ENCODE data around the gene GDF2. TPM values are rescaled to one million over a fixed set of nuclear protein-coding genes. Genes with fewer than 3 reads are reported as not detected.

The GDF2 gene
- total RNA-seq, 2 donors from 2014 or later = not detected

GRCh38 chr10:47326306-47326926, 4.2 kb downstream of the GDF2 start:
- Histone ChIP-seq H3K9me3 (no peaks in the 10 kb centered on the region), H3K36me3 (no peaks in the 10 kb centered on the region), H3K4me1 (ENCODE audit: control insufficient read depth in 1 of 2, low read depth in 2 of 2) (no peaks in the 10 kb centered on the region), H3K4me3 (no peak overlapping the region), H3K27ac (no peak overlapping the region), H3K27me3 (replicated peaks; ENCODE audit: insufficient read depth) (no peaks in the 10 kb centered on the region)
- no peak for ATAC-seq (ENCODE audit: insufficient number of reproducible peaks, low FRiP score, low read depth)
- no peak for TF ChIP-seq CTCF (IDR thresholded peaks at IDR 0.05)
- DNase-seq (ENCODE audit: low spot score) = no peak

DNA sequence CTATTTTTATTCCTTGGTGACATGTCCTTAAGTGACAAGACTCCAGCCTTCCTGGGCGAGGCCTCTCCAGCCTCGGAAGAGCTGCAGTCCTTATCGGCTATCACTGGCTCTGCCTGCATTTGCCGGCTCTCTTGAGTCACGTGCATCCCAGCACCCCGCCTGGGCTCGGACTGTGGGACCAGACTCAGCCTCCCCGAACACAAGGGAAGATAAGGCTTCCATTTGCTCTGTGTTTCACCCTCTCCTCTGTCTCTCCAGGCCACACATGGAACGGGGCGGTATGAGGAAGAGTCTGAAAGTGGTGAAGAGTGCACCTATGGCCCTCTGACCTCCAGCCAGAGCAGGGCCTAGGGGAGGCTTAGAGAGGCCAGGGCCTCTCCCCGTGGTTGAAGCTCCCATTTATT, 4.7 kb downstream of the GDF2 start:
- Histone ChIP-seq H3K4me1 (ENCODE audit: control insufficient read depth in 1 of 2, low read depth in 2 of 2) (no peaks in the 10 kb centered on the region), H3K27ac (no peak overlapping the region), H3K27me3 (replicated peaks; ENCODE audit: insufficient read depth) (no peaks in the 10 kb centered on the region), H3K4me3 (no peak overlapping the region), H3K36me3 (no peaks in the 10 kb centered on the region), H3K9me3 (no peaks in the 10 kb centered on the region)
- DNase-seq (ENCODE audit: low spot score) (no peak), ATAC-seq (ENCODE audit: insufficient number of reproducible peaks, low FRiP score, low read depth) (no peak)
- no peak for TF ChIP-seq CTCF (IDR thresholded peaks at IDR 0.05)

- Histone ChIP-seq H3K4me1 (ENCODE audit: control insufficient read depth in 1 of 2, low read depth in 2 of 2) (no peaks in the 10 kb centered on the region), H3K27me3 (replicated peaks; ENCODE audit: insufficient read depth) (no peaks in the 10 kb centered on the region), H3K27ac (no peak overlapping the region), H3K9me3 (no peaks in the 10 kb centered on the region), H3K4me3 (no peak overlapping the region), H3K36me3 (no peaks in the 10 kb centered on the region)
- DNase-seq (ENCODE audit: low spot score) = no peak
- no peak for TF ChIP-seq CTCF (IDR thresholded peaks at IDR 0.05)
- ATAC-seq (ENCODE audit: insufficient number of reproducible peaks, low FRiP score, low read depth) = no peak
Observed at GRCh38 chr10:47329855-47330254, 7.6 kb downstream of the GDF2 start.

DNA sequence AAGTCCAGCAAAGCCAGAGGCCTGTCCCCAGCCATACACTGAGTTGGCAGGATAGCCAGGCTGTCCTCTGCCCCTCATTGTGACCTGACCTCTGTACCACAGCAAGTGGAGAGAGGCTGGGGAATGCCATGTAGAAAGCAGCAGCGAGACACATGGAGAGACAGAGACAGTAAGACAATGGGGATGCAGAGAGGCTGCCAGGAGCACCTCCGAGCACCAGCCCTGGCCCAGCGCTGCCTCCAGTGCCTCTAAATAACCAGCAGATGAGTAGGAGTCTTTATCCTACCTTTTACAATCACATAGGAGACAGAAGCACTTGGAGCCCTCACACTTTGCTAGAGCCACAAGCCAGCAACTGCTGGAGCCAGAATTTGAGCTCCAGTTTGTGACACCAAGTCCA, 8.1 kb downstream of the GDF2 start:
- TF ChIP-seq CTCF (IDR thresholded peaks at IDR 0.05) = no peak
- no peak for DNase-seq (ENCODE audit: low spot score)
- no peak for ATAC-seq (ENCODE audit: insufficient number of reproducible peaks, low FRiP score, low read depth)
- Histone ChIP-seq H3K9me3 (no peaks in the 10 kb centered on the region), H3K36me3 (no peaks in the 10 kb centered on the region), H3K27me3 (replicated peaks; ENCODE audit: insufficient read depth) (no peaks in the 10 kb centered on the region), H3K4me3 (no peak overlapping the region), H3K4me1 (ENCODE audit: control insufficient read depth in 1 of 2, low read depth in 2 of 2) (no peaks in the 10 kb centered on the region), H3K27ac (no peak overlapping the region)

GRCh38 chr10:47330804-47331203, 8.6 kb downstream of the GDF2 start:
- ATAC-seq (ENCODE audit: insufficient number of reproducible peaks, low FRiP score, low read depth) (no peak), DNase-seq (ENCODE audit: low spot score) (no peak)
- H3K9me3 ChIP-seq = no peaks in the 10 kb centered on the region
- no peaks in the 10 kb centered on the region for H3K4me1 ChIP-seq (ENCODE audit: control insufficient read depth in 1 of 2, low read depth in 2 of 2)
- H3K27ac ChIP-seq = no peak overlapping the region
- no peaks in the 10 kb centered on the region for H3K27me3 ChIP-seq (replicated peaks; ENCODE audit: insufficient read depth)
- no peak overlapping the region for H3K4me3 ChIP-seq
- TF ChIP-seq CTCF (IDR thresholded peaks at IDR 0.05) = no peak
- H3K36me3 ChIP-seq = no peaks in the 10 kb centered on the region

All from thoracic aorta (tissue), 2 donors.